ENCODE data around the gene TLDC2.
"Not testable (repeated sequence)": the region's sequence is repeated elsewhere in the genome, so short reads cannot be mapped to it uniquely, and the experiment has no call there.

The TLDC2 gene

DNA sequence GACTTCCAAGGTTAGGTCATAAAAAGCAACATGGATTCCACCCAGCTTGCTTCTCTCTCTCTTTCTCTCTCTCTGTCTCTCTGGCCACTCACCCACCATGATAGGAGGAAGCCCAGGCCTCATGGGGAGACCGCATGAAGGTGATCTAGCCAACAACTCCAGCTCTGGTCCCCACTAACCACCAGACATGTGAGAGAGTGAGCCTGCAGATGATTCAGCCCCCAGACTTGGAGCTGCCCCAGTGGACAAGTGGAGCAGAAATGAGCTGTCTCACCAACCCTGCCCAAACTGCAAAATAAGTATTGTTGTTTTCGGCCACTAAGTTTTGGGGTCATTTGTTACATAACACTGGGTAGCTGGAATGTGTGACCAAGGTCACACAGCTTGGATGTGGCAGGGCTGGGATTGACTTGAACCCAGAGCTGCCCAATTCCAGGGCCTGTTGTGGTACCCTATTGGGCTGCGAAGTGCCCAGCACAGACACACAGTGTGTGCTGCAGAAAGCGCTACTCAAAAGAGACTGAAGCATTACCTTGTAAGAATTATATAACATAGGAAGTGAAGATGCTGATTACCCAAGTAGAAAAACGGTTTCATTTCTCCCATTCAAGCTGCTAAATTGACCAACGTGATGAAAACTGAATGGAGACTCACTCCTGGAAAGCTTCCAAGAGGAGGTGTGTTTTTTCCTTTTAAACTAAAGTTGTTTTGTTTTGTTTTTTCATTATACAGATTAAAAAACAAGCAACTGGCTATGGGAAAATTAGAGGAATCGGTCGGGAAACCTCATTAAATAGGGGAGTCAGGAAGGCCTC lies 9.1 kb upstream of the TLDC2 start:
- DNase-seq (ENCODE audit: insufficient read length, low spot score) (no peak), FAIRE-seq (peak; percentile 40)

- no peak for DNase-seq (ENCODE audit: insufficient read length, low spot score)
- FAIRE-seq = no peak
Measured at GRCh38 chr20:36871640-36872570, 4.0 kb upstream of the TLDC2 start.

DNA sequence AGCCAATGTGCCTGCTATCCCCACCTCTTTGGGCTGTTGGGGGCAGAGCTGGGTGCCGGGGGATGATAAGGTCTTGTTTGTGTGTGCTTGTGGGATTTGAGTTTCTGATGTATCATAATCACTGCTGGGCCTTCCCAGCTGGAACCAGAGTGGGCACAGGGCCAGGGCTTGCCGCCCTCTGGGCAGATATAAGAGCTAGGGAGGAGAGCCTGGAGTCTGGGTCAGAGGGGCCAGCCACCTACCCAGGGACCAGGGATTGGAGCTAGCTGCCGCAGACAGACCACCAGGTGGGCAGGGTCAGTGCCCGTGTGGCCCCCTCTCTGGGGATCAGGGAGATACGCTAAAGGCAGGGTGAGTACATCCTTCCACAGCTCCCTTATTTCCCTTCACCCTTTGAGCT lies 3.1 kb upstream of the TLDC2 start:
- DNase-seq (ENCODE audit: insufficient read length, low spot score) (no peak), FAIRE-seq (no peak)

- DNase-seq (ENCODE audit: insufficient read length, low spot score) (no peak), FAIRE-seq (no peak)
Measured at GRCh38 chr20:36873498-36874189, 2.3 kb upstream of the TLDC2 start.

DNA sequence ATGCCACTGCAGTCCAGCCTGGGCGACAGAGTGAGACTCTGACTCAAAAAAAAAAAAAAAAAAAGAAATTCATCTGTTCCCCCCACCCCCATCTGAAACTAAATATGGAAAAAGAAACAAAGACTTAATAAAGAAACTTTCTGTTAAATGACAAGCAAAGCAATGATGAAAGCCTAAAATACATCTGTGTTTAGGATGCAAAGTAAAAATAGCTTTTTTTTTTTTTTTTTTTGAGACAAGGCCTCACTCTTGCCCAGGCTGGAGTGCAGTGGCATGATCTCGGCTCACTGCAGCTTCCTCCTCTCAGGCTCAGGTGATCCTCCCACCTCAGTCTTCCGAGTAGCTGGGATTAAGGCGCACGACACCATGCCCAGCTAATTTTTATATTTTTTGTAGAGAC lies 845 bp upstream of the TLDC2 start:
- FAIRE-seq; DNase-seq (ENCODE audit: insufficient read length, low spot score): not testable (repeated sequence)

DNA sequence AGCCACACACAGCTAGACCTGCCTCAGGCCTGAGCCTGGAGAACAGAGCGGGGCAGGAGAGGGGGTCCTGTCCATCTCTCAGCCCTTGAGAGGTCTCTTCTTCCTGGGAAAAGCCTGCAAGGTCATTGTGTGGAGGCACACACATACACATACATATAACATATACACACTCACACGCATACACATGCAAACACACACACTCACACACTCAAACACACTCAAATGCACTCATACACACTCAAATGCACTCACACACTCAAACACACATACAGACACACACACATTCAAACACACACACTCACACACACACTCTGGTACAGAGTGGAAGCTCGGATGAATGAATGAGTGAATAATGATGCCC lies 515 bp downstream of the TLDC2 start:
- FAIRE-seq (peak; percentile 94), DNase-seq (ENCODE audit: insufficient read length, low spot score) (no peak)

DNA sequence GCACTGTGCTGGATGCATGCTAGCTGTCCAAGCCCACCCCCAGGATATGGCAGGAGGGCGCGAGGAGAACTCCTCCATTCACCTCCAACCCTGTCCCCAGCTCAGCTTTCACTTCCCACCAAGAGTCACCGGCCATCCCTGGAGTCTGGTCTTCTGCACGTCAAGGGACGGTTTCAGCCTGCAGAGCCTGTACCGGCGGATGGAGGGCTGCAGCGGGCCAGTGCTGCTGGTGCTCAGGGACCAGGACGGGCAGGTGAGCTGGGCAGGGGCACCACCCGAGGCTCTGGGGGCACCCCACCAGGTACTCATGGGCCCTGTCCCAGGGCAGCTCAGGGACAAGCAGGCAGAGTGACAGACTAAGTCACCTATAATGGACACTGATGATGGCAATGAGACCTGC lies 3.0 kb downstream of the TLDC2 start:
- DNase-seq (ENCODE audit: insufficient read length, low spot score) = no peak
- FAIRE-seq = no peak

DNA sequence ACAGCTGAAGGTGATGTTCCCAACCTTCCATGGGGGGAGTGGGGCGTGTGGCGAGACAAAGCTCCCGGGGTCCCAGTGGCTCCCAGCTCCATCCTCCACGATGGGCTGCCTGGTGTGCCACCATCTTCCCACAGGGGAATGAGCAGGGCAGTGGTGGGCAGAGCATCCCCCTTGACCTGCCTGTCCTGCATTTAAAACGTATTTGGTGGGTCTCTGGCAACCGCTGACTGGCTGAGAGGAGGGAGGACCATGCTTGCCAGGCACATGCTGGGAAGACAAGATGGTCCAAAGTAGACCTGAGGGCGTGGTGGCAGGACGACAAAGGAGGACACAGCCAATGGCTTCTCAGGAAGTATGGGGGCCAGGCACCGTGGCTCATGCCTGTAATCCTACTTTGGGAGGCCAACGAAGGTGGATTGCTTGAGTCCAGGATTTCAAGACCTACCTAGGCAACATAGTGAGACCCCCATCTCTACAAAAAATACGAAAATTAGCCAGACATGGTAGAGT lies 4.9 kb downstream of the TLDC2 start:
- peak; percentile 28 for FAIRE-seq
- DNase-seq (ENCODE audit: insufficient read length, low spot score) = no peak

DNA sequence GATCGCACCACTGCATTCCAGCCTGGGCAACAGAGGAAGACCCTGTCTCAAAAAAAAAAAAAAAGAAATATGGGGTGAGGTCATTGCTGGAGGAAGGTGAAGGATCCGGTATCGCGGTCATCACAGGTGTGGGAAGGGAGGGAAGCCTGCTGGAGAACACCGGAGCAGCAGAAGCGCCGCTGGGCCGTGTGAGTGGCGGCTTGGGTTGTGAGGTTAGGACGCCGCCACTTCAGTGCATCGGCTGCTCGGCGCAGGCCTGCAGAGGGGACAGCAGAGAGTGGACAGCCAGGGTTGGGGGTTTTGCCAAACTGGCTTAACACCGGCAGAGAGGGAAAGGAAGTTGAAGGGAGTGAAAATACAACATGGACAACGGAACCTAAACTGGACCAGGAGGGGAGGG lies 5.4 kb downstream of the TLDC2 start:
- FAIRE-seq (no peak), DNase-seq (ENCODE audit: insufficient read length, low spot score) (no peak)

DNA sequence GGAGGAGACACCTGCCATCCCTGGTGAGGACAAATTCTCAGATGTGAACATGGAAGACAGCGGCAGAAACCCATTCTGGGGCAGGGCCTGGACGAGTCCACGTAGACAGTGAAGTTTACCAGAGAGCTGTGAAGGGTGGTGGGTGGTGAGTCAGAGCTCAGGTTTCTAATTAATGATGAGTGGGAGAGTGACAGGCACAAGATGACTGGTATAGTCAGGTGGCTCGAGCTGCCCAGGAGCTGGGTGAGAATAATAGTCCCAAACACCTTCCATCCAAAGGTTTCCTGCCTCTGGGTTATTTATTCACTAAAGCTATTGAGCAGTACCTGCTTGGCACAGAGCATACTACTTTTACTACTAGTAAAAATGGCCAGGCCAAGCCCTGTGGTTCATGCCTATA lies 6.0 kb downstream of the TLDC2 start:
- DNase-seq (ENCODE audit: insufficient read length, low spot score) (no peak), FAIRE-seq (no peak)

DNA sequence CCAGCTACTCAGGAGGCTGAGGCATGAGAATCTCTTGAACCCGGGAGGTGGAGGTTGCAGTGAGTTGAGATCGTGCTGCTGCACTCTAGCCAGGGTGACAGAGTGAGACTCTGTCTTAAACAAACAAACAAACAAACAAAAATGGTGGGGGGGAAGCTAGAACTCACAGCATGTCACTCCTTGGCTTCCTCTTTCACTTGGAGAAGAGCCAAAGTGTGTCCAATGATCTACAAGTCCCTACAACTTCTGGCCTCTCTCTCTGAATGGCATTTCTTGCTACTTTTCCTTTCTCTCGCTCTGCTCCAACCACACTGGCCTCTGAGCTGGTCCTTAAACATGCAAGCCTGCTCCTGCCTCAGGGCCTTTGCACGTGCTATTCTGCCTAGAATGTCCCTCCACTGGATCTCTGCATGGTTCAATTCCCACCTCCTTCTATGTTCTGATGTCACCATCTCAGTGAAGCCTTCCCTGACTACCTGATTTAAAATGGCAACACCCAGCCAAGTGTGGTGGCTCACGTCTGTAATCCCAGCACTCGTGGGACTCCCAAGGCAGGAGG lies 8.1 kb downstream of the TLDC2 start:
- DNase-seq (ENCODE audit: insufficient read length, low spot score) (no peak), FAIRE-seq (no peak)

- FAIRE-seq (no peak), DNase-seq (ENCODE audit: insufficient read length, low spot score) (no peak)
Measured at GRCh38 chr20:36885356-36885755, 9.4 kb downstream of the TLDC2 start.

- FAIRE-seq (peak; percentile 88), DNase-seq (ENCODE audit: insufficient read length, low spot score) (peak; percentile 99)
Measured at GRCh38 chr20:36886859-36887751, 11.2 kb downstream of the TLDC2 start.

GRCh38 chr20:36887752-36888090 lies 11.8 kb downstream of the TLDC2 start:
- FAIRE-seq (peak; percentile 16), DNase-seq (ENCODE audit: insufficient read length, low spot score) (no peak)

DNA sequence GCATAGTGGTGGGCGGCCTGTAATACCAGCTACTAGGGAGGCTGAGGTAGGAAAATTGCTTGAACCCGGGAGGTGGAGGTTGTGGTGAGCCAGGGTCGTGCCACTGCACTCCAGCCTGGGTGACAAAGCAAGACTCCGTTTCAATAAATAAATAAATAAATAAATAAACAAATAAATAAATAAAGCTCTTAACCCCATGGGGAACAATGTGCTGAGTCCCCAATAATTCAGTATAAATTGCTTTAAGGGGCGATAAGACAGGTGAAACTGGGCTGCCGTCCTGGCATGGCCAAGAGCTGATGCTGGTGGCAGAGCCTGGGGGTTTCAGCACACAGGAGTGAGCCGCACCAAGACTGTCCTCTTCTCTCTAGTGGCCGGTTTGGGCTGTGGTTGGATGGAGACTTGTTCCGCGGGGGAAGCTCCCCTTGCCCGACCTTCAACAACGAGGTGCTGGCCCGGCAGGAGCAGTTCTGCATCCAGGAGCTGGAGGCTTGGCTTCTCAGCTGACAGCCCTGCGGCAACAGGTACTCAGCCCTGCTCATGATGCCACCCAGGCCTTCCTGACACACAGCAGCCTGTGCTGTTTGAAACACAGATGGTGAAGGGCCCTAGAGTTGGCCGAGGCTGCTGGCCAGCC lies 13.1 kb downstream of the TLDC2 start:
- no peak for FAIRE-seq
- DNase-seq (ENCODE audit: insufficient read length, low spot score) = no peak

DNA sequence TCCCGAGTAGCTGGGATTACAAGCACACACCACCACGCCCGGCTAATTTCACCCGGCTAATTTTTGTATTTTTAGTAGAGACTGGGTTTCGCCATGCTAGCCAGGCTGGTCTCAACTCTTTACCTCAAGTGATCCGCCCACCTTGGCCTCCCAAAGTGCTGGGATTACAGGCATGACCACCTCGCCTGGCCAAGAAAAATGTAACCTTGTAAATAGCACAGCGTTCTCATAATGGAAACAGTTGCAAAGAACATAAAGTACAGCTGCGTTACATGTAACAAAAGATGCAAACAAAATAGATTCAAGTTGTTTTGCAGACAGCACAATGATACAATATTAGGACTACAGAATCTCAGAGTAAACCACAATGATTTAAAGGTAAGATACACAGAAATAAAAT lies 14.6 kb downstream of the TLDC2 start:
- FAIRE-seq = no peak
- no peak for DNase-seq (ENCODE audit: insufficient read length, low spot score)

- DNase-seq (ENCODE audit: insufficient read length, low spot score) = no peak
- peak; percentile 83 for FAIRE-seq
Measured at GRCh38 chr20:36891211-36891610, 15.3 kb downstream of the TLDC2 start.

GRCh38 chr20:36893801-36894200 lies 17.9 kb downstream of the TLDC2 start:
- FAIRE-seq (no peak), DNase-seq (ENCODE audit: insufficient read length, low spot score) (no peak)

DNA sequence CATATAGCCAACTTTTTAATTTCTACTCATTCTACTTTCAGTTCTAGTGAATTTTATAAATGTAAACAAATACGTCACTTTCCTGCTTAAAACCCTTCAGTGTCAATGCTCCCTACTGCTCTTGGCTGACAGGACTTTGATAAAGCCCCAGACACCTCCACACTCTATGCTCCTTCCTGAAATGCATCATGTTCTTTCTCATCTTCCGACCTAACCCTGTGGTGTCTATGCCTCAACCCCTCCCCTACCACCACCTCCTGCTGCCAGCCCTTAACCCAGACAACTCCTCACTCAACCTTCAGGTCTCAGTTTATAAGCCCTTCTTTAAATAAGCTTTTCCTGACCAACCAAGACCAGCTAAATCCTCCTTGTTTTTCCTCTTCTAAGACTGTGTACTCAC lies 19.1 kb downstream of the TLDC2 start:
- FAIRE-seq (peak; percentile 86), DNase-seq (ENCODE audit: insufficient read length, low spot score) (no peak)
